ENCODE measurements around the gene OR6T1. TPM values are rescaled to one million over a fixed set of nuclear protein-coding genes. Genes with fewer than 3 reads are reported as not detected.

OR6T1 gene
- polyA plus RNA-seq, 2 of the 4 experiments (the other 2 are of a cell fraction) = not detected

DNA sequence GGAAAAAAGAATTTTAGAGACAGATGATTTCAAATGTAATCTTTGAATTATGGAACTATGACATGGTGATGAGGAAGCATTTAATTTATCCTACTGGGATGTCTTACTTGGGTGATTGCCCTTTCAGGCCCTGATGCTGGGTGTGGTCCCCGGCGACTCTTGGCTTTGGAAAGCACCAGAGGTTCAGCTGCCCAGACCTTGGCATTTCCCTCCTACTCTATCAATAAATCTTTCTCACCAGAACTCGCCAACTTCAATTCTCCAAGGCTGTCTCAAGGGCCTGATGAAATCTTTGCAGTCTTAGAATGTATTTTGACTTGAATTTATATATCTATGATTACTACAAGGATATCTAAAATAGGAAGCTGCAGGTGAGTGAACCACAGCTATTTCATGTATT lies 22.7 kb downstream of the OR6T1 start:
- no peaks in the 10 kb centered on the region for H3K4me1 ChIP-seq
- no peak for TF ChIP-seq KDM5A (IDR thresholded peaks at IDR 0.05)
- no peak for TF ChIP-seq NR3C1 (IDR thresholded peaks at IDR 0.05)
- TF ChIP-seq HOXB13 (CRISPR knock-in tag; IDR thresholded peaks at IDR 0.05; ENCODE audit: low read depth) = no peak
- TF ChIP-seq RFX5 (IDR thresholded peaks at IDR 0.05) = no peak
- TF ChIP-seq, protein P1, sequence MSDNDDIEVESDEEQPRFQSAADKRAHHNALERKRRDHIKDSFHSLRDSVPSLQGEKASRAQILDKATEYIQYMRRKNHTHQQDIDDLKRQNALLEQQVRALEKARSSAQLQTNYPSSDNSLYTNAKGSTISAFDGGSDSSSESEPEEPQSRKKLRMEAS (IDR thresholded peaks at IDR 0.05) = no peak
- no peak for TF ChIP-seq BHLHE40 (IDR thresholded peaks at IDR 0.05; ENCODE audit: low read depth, low read length)
- no peak for TF ChIP-seq ZSCAN20 (CRISPR knock-in tag; IDR thresholded peaks at IDR 0.05)
- no peak for TF ChIP-seq EHMT2 (IDR thresholded peaks at IDR 0.05; ENCODE audit: low read depth)
- TF ChIP-seq HDAC2 (IDR thresholded peaks at IDR 0.05) = no peak
- TF ChIP-seq FOSL2 (IDR thresholded peaks at IDR 0.05) = no peak
- TF ChIP-seq FOSL2 (CRISPR knock-in tag; IDR thresholded peaks at IDR 0.05) = no peak
- TF ChIP-seq FOSB (CRISPR knock-in tag; IDR thresholded peaks at IDR 0.05) = no peak
- no peak for TF ChIP-seq JUN (IDR thresholded peaks at IDR 0.05)
- TF ChIP-seq, protein P2, sequence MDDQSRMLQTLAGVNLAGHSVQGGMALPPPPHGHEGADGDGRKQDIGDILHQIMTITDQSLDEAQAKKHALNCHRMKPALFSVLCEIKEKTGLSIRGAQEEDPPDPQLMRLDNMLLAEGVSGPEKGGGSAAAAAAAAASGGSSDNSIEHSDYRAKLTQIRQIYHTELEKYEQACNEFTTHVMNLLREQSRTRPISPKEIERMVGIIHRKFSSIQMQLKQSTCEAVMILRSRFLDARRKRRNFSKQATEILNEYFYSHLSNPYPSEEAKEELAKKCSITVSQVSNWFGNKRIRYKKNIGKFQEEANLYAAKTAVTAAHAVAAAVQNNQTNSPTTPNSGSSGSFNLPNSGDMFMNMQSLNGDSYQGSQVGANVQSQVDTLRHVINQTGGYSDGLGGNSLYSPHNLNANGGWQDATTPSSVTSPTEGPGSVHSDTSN (IDR thresholded peaks at IDR 0.05) = no peak
- no peak for TF ChIP-seq ESRRA (IDR thresholded peaks at IDR 0.05; ENCODE audit: borderline replicate concordance, low read length)
- TF ChIP-seq SMC3 (IDR thresholded peaks at IDR 0.05) = no peak
- no peak for TF ChIP-seq POLR2A (IDR thresholded peaks at IDR 0.05; ENCODE audit: low read length)
- no peak for TF ChIP-seq NFE2L2 (conservative IDR thresholded peaks at IDR 0.05; ENCODE audit: low read length)
- no peak overlapping the region for H3K4me3 ChIP-seq
- no peak overlapping the region for H3K27ac ChIP-seq
- no peaks in the 10 kb centered on the region for H3K9me3 ChIP-seq
- 0% methylated on average over 3 of the region's 3 CpGs for WGBS (ENCODE audit: missing lambda C conversion rate)
- H3K4me2 ChIP-seq = no peak overlapping the region
- no peak for DNase-seq (ENCODE audit: low read depth in 1 of 2, low spot score in 1 of 2)
- ATAC-seq = no peak
- FAIRE-seq = no peak
- CTCF ChIA-PET = no interaction called here
- POLR2A ChIA-PET = no interaction called here

DNA sequence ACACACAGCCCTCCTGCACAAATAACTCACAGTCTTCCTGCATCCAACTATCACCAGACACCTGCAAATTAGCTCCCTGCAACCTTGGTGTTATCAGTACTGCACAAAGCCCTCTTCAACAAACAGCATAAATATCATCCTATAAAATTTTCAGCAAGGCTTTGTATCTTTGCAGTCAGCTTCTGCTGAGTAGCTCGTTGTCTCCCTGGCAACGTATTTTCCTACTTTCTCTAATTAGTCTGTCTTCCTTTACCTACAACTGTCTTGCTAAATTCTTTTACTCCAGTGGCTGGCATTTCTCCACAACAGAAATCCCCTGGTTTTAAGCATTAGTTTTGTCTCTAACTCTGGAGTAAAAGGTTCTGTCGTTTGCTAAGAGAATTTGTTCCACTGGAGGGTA lies 37.8 kb downstream of the OR6T1 start:
- H3K9me3 ChIP-seq = no peaks in the 10 kb centered on the region
- H3K4me3 ChIP-seq = no peak overlapping the region
- CTCF ChIA-PET = no interaction called here
- ATAC-seq (no peak), FAIRE-seq (no peak), DNase-seq (ENCODE audit: low read depth in 1 of 2, low spot score in 1 of 2) (no peak)
- POLR2A ChIA-PET = no interaction called here
- H3K27ac ChIP-seq = no peak overlapping the region
- TF ChIP-seq, protein P3, sequence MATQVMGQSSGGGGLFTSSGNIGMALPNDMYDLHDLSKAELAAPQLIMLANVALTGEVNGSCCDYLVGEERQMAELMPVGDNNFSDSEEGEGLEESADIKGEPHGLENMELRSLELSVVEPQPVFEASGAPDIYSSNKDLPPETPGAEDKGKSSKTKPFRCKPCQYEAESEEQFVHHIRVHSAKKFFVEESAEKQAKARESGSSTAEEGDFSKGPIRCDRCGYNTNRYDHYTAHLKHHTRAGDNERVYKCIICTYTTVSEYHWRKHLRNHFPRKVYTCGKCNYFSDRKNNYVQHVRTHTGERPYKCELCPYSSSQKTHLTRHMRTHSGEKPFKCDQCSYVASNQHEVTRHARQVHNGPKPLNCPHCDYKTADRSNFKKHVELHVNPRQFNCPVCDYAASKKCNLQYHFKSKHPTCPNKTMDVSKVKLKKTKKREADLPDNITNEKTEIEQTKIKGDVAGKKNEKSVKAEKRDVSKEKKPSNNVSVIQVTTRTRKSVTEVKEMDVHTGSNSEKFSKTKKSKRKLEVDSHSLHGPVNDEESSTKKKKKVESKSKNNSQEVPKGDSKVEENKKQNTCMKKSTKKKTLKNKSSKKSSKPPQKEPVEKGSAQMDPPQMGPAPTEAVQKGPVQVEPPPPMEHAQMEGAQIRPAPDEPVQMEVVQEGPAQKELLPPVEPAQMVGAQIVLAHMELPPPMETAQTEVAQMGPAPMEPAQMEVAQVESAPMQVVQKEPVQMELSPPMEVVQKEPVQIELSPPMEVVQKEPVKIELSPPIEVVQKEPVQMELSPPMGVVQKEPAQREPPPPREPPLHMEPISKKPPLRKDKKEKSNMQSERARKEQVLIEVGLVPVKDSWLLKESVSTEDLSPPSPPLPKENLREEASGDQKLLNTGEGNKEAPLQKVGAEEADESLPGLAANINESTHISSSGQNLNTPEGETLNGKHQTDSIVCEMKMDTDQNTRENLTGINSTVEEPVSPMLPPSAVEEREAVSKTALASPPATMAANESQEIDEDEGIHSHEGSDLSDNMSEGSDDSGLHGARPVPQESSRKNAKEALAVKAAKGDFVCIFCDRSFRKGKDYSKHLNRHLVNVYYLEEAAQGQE (IDR thresholded peaks at IDR 0.05) = no peak
- TF ChIP-seq ZC3H11A (IDR thresholded peaks at IDR 0.05) (no peak), RAD21 (conservative IDR thresholded peaks at IDR 0.05 in 1 of 2, IDR thresholded peaks at IDR 0.05 in 1 of 2) (no peak), KDM1A (IDR thresholded peaks at IDR 0.05; ENCODE audit: low read depth) (no peak), ZSCAN20 (CRISPR knock-in tag; IDR thresholded peaks at IDR 0.05) (no peak), TFCP2L1 (CRISPR knock-in tag; IDR thresholded peaks at IDR 0.05) (no peak), CBX8 (IDR thresholded peaks at IDR 0.05) (no peak), BHLHE40 (IDR thresholded peaks at IDR 0.05; ENCODE audit: low read depth, low read length) (no peak), CHD4 (IDR thresholded peaks at IDR 0.05; ENCODE audit: borderline replicate concordance) (no peak), CBX2 (IDR thresholded peaks at IDR 0.05; ENCODE audit: borderline replicate concordance, low read depth) (no peak), RFX5 (IDR thresholded peaks at IDR 0.05) (no peak), ZNF302 (CRISPR knock-in tag; IDR thresholded peaks at IDR 0.05) (no peak), FOSB (CRISPR knock-in tag; IDR thresholded peaks at IDR 0.05) (no peak)
- TF ChIP-seq, protein P4, sequence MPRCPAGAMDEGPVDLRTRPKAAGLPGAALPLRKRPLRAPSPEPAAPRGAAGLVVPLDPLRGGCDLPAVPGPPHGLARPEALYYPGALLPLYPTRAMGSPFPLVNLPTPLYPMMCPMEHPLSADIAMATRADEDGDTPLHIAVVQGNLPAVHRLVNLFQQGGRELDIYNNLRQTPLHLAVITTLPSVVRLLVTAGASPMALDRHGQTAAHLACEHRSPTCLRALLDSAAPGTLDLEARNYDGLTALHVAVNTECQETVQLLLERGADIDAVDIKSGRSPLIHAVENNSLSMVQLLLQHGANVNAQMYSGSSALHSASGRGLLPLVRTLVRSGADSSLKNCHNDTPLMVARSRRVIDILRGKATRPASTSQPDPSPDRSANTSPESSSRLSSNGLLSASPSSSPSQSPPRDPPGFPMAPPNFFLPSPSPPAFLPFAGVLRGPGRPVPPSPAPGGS (IDR thresholded peaks at IDR 0.05) = no peak
- TF ChIP-seq, protein P1 (IDR thresholded peaks at IDR 0.05) = no peak
- TF ChIP-seq, protein P5, sequence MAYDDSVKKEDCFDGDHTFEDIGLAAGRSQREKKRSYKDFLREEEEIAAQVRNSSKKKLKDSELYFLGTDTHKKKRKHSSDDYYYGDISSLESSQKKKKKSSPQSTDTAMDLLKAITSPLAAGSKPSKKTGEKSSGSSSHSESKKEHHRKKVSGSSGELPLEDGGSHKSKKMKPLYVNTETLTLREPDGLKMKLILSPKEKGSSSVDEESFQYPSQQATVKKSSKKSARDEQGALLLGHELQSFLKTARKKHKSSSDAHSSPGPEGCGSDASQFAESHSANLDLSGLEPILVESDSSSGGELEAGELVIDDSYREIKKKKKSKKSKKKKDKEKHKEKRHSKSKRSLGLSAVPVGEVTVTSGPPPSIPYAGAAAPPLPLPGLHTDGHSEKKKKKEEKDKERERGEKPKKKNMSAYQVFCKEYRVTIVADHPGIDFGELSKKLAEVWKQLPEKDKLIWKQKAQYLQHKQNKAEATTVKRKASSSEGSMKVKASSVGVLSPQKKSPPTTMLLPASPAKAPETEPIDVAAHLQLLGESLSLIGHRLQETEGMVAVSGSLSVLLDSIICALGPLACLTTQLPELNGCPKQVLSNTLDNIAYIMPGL (CRISPR knock-in tag; IDR thresholded peaks at IDR 0.05; ENCODE audit: borderline replicate concordance) = no peak
- H3K4me2 ChIP-seq = no peak overlapping the region
- WGBS (ENCODE audit: missing lambda C conversion rate) = 2% methylated on average over 3 of the region's 3 CpGs
- H3K4me1 ChIP-seq = no peaks in the 10 kb centered on the region

Data from A549 (cell line).